GM12801 (cell line): ENCODE data around the gene LBHD1.

Source experiments
- TF ChIP-seq, protein P1 (sequence below): IDR thresholded peaks from one replicate; pipeline ENCODE4 v1.5.1; 2011; ENCODE audit warnings: control low read depth; ENCODE audit not compliant: insufficient read length; ENCODE audit errors: extremely low read depth

Gene LBHD1

DNA sequence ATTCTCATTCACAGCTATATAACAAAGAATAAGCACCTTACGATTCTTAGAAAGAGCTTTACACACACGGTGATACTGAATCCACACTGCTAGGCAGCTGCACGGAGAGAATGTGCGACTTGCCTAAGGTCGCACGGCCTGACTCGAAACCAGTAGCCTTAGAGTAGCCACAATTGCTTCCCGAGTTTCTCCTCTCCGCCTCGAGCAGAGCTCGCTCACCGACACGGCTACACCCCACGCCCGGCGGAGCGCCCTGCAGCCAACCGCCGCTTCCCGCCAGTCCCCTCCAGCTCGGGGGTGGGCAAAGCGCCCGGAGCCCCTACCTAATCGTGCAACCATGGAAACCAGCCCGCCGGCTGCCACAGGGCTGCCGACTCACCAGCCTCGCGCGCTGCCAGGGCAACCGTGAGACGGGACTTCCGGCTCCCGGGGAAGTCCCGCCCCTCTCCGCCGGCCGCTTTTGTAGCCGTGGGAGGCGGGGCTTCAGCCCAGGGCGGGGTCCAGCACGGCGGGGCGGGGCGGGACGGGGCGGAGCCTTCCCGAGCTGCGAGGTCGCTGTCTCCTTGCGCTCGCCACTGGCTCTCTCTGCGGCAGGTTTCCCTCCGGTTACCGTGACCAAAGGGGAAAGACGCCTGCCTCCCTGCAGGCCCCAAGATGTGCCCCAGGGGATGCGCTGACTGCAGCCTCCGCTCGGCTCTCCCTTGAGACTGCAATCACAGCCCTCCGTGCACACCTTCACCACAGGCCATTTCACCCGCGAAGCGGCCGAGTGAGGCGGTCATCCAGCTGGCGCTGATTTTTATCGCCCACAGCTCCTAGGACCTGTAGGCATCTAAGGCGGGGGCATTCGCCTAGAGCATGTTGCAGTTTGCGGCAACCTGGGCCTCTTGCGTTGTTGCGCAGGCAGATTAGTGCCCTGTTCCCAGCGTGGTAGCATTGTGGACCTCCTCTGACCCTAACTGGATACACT, 34.1 kb upstream of the LBHD1 start:
- TF ChIP-seq, protein P1, sequence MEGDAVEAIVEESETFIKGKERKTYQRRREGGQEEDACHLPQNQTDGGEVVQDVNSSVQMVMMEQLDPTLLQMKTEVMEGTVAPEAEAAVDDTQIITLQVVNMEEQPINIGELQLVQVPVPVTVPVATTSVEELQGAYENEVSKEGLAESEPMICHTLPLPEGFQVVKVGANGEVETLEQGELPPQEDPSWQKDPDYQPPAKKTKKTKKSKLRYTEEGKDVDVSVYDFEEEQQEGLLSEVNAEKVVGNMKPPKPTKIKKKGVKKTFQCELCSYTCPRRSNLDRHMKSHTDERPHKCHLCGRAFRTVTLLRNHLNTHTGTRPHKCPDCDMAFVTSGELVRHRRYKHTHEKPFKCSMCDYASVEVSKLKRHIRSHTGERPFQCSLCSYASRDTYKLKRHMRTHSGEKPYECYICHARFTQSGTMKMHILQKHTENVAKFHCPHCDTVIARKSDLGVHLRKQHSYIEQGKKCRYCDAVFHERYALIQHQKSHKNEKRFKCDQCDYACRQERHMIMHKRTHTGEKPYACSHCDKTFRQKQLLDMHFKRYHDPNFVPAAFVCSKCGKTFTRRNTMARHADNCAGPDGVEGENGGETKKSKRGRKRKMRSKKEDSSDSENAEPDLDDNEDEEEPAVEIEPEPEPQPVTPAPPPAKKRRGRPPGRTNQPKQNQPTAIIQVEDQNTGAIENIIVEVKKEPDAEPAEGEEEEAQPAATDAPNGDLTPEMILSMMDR: no peak

DNA sequence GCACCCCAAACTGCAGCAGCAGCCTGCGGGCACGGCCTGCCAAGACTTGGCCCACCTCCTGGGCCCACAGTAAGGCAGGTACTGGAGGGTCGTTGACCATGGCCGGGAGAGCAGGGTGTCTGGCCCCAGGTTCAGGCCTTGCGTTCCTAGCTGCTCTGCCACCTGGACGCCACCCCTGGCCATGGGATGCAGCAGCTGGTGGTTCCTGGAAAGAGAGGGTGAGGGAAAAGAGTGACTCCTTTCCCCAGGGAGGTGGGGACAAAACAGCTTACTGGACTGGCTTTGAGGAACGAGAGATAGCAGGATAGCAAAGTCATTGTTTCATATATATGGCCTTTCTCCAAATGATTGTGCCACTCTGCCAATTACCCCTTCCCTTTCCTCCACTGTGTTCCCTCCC, 33.3 kb upstream of the LBHD1 start:
- TF ChIP-seq, protein P1: no peak

DNA sequence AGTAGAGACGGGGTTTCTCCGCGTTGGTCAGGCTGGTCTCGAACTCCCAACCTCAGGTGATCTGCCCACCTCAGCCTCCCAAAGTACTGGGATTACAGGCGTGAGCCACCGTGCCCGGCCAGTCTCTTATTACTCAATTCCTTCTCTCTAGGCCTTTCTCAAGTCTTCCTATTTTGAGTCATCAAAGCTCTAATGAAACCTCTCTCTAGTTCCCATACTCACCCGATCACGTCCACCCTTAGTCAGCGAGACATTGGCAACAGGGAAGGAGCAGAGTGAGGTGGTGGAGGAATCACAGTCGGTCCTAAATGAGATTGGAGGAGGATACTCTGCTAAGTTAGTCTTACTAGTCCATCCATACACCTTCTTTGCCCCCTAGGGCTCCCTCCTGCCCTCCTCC, 30.2 kb upstream of the LBHD1 start:
- TF ChIP-seq, protein P1: no peak

DNA sequence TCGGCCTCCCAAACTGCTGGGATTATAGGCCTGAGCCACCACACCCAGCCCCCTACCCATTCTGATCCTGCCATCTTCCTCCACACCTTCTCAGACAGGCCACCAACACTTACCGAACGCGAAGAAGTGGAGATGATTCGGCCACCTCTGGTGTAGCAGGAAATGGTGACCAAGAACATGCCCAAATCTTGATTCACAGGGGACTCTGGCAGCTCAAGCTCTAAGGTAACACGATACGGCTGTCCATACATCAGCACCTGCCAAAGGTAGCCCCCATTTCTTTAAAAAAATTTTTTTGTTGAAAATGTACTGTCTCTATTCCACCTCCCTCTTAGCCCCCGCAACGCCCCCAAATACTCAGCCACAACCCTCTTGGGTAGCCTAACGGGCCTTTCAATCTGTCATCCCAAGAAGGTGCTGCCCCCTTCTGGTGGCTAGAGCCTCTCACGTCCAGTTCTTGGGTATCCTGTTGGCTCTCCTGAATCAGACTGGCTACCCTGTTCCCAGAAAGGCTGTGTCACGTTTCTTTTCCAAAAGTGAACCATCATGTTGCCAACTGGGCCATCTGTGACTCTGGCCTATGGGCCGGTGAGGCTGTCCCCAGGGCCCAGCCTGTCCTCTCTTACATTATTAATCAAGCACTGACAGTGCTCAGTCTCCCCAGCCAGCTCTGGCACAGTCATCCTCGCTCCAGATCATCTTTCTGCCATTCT, 22.5 kb upstream of the LBHD1 start:
- TF ChIP-seq, protein P1: peak; percentile 33

DNA sequence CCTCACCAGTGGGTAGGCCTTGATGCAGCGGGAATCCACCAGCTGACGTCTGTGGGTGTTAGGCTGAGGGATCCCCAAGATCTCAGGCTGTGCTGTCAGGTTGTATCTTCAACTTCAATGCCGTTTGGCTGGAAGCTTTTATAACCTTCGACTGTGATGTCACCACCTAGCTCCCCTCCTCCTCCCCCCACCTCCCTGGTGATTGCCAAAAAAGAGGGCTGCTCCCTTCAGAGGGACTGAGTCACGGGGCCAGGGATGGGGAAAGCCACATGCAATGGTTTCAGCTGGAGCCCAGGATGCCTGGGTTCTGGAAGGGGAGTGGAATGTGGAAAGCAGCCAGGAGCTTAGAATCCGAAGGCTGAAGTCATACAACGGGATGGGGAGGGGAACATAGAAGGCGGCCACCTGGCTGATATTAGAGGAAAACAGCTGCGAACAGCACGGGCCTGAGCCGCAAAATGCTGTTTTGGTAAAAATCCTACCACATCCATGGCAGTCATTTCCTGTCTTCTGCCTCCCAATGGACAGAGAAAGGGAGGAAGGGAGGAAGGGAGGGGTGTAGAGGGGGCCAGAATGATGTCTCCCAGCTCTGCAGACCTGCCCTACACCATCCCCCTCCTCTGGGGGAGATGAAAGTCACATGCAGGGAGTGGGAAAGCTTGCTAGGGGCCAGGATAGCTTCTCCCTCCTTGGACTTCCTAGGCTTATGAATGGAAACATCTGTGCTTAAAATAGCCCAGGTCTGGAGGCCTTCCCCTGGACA, 17.5 kb upstream of the LBHD1 start, which contains the start of gene LRRN4CL:
Gene LRRN4CL, minus strand, starts transcription at position 110 of the 763 bp plus-strand sequence. CDS start 1,022 bp downstream, outside the sequence.
- TF ChIP-seq, protein P1: no peak

DNA sequence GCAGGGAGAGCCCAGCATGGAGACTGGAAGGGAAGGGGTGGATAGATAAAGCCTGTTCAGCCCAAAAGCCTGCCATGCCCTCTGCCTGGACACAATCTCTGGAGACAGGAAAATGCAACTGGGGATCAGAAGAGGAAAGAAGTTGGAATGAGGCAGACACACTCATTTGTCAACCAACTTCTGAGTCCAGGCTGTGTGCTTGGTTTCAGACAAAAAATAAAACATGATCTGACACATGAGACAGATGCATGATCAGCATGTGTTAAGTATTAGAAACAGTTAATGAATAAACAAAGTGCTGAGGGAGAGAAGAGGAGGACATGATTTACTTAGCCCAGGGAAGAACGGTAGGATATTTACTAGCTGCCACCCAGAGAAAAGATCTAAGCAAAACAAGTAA, 16.4 kb upstream of the LBHD1 start:
- TF ChIP-seq, protein P1: no peak
